ENCODE measurements around the gene CIB4.

Gene CIB4

DNA sequence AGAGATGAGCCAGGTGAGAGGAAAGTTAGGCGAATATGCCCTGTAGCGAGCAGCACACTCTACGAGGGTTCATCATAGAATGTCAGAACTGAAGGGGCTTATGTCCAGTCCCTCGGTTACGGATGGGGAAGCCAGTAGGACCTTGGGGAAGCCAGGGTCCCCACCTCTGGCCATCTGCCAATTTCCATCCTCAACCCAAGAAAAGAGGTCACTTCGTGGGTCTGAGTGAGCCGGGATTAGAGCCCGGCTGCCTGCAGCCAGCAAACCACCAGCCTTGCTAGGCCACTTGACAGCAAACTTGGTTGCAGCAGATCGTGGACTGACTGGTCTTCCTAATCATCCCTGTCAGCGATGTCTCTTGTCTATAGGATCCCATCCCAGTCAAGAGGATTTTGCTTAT is 11.4 kb downstream of the CIB4 start:
- no peak for ATAC-seq
- TF ChIP-seq BACH2 (CRISPR knock-in tag; IDR thresholded peaks at IDR 0.05; ENCODE audit: borderline replicate concordance): no peak
- TF ChIP-seq, protein P1, sequence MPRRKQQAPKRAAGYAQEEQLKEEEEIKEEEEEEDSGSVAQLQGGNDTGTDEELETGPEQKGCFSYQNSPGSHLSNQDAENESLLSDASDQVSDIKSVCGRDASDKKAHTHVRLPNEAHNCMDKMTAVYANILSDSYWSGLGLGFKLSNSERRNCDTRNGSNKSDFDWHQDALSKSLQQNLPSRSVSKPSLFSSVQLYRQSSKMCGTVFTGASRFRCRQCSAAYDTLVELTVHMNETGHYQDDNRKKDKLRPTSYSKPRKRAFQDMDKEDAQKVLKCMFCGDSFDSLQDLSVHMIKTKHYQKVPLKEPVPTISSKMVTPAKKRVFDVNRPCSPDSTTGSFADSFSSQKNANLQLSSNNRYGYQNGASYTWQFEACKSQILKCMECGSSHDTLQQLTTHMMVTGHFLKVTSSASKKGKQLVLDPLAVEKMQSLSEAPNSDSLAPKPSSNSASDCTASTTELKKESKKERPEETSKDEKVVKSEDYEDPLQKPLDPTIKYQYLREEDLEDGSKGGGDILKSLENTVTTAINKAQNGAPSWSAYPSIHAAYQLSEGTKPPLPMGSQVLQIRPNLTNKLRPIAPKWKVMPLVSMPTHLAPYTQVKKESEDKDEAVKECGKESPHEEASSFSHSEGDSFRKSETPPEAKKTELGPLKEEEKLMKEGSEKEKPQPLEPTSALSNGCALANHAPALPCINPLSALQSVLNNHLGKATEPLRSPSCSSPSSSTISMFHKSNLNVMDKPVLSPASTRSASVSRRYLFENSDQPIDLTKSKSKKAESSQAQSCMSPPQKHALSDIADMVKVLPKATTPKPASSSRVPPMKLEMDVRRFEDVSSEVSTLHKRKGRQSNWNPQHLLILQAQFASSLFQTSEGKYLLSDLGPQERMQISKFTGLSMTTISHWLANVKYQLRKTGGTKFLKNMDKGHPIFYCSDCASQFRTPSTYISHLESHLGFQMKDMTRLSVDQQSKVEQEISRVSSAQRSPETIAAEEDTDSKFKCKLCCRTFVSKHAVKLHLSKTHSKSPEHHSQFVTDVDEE (CRISPR knock-in tag; IDR thresholded peaks at IDR 0.05): no peak
- TF ChIP-seq OSR1 (CRISPR knock-in tag; IDR thresholded peaks at IDR 0.05): no peak
- no peak for TF ChIP-seq ZNF8 (CRISPR knock-in tag; IDR thresholded peaks at IDR 0.05)
- TF ChIP-seq RARB (CRISPR knock-in tag; IDR thresholded peaks at IDR 0.05): no peak
- TF ChIP-seq, protein P2, sequence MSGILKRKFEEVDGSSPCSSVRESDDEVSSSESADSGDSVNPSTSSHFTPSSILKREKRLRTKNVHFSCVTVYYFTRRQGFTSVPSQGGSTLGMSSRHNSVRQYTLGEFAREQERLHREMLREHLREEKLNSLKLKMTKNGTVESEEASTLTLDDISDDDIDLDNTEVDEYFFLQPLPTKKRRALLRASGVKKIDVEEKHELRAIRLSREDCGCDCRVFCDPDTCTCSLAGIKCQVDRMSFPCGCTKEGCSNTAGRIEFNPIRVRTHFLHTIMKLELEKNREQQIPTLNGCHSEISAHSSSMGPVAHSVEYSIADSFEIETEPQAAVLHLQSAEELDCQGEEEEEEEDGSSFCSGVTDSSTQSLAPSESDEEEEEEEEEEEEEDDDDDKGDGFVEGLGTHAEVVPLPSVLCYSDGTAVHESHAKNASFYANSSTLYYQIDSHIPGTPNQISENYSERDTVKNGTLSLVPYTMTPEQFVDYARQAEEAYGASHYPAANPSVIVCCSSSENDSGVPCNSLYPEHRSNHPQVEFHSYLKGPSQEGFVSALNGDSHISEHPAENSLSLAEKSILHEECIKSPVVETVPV (CRISPR knock-in tag; IDR thresholded peaks at IDR 0.05): no peak
- no peak for TF ChIP-seq ZNF565 (CRISPR knock-in tag; conservative IDR thresholded peaks at IDR 0.05; ENCODE audit: low read depth)
- TF ChIP-seq ZFP3 (CRISPR knock-in tag; IDR thresholded peaks at IDR 0.05): no peak
- TF ChIP-seq ESRRG (CRISPR knock-in tag; IDR thresholded peaks at IDR 0.05): no peak
- TF ChIP-seq SNAI2 (CRISPR knock-in tag; IDR thresholded peaks at IDR 0.05): no peak

- TF ChIP-seq OSR1 (CRISPR knock-in tag; IDR thresholded peaks at IDR 0.05): no peak
- TF ChIP-seq, protein P1 (CRISPR knock-in tag; IDR thresholded peaks at IDR 0.05): no peak
- TF ChIP-seq, protein P2 (CRISPR knock-in tag; IDR thresholded peaks at IDR 0.05): no peak
- no peak for TF ChIP-seq ZFP3 (CRISPR knock-in tag; IDR thresholded peaks at IDR 0.05)
- no peak for TF ChIP-seq TCF4 (CRISPR knock-in tag; IDR thresholded peaks at IDR 0.05; ENCODE audit: borderline replicate concordance)
- no peak for TF ChIP-seq TOX (CRISPR knock-in tag; IDR thresholded peaks at IDR 0.05; ENCODE audit: borderline replicate concordance)
- TF ChIP-seq ZNF8 (CRISPR knock-in tag; IDR thresholded peaks at IDR 0.05): no peak
- TF ChIP-seq ARNTL (CRISPR knock-in tag; IDR thresholded peaks at IDR 0.05; ENCODE audit: borderline replicate concordance, low read depth): no peak
- no peak for TF ChIP-seq ZC3H10 (CRISPR knock-in tag; IDR thresholded peaks at IDR 0.05)
- no peak for TF ChIP-seq ZNF565 (CRISPR knock-in tag; conservative IDR thresholded peaks at IDR 0.05; ENCODE audit: low read depth)
- no peak for TF ChIP-seq GLIS3 (CRISPR knock-in tag; IDR thresholded peaks at IDR 0.05)
- TF ChIP-seq CREB5 (CRISPR knock-in tag; IDR thresholded peaks at IDR 0.05; ENCODE audit: low read depth): no peak
- TF ChIP-seq CSDC2 (CRISPR knock-in tag; IDR thresholded peaks at IDR 0.05): no peak
- TF ChIP-seq RARB (CRISPR knock-in tag; IDR thresholded peaks at IDR 0.05): no peak
- TF ChIP-seq BACH2 (CRISPR knock-in tag; IDR thresholded peaks at IDR 0.05; ENCODE audit: borderline replicate concordance): no peak
- TF ChIP-seq SNAI2 (CRISPR knock-in tag; IDR thresholded peaks at IDR 0.05): no peak
- no peak for ATAC-seq
Observed at GRCh38 chr2:26629346-26629630, 11.9 kb downstream of the CIB4 start.

GRCh38 chr2:26628561-26629345 is 12.4 kb downstream of the CIB4 start:
- no peak for ATAC-seq
- no peak for TF ChIP-seq POU6F1 (CRISPR knock-in tag; IDR thresholded peaks at IDR 0.05; ENCODE audit: borderline replicate concordance, low read depth)
- no peak for TF ChIP-seq TOX (CRISPR knock-in tag; IDR thresholded peaks at IDR 0.05; ENCODE audit: borderline replicate concordance)
- no peak for TF ChIP-seq SNAI2 (CRISPR knock-in tag; IDR thresholded peaks at IDR 0.05)
- no peak for TF ChIP-seq CREB5 (CRISPR knock-in tag; IDR thresholded peaks at IDR 0.05; ENCODE audit: low read depth)
- TF ChIP-seq, protein P2 (CRISPR knock-in tag; IDR thresholded peaks at IDR 0.05): no peak
- no peak for TF ChIP-seq GLIS3 (CRISPR knock-in tag; IDR thresholded peaks at IDR 0.05)
- no peak for TF ChIP-seq ZC3H10 (CRISPR knock-in tag; IDR thresholded peaks at IDR 0.05)
- TF ChIP-seq RARB (CRISPR knock-in tag; IDR thresholded peaks at IDR 0.05): no peak
- no peak for TF ChIP-seq ZNF8 (CRISPR knock-in tag; IDR thresholded peaks at IDR 0.05)
- TF ChIP-seq ESRRG (CRISPR knock-in tag; IDR thresholded peaks at IDR 0.05): no peak
- TF ChIP-seq OSR1 (CRISPR knock-in tag; IDR thresholded peaks at IDR 0.05): no peak
- no peak for TF ChIP-seq BACH2 (CRISPR knock-in tag; IDR thresholded peaks at IDR 0.05; ENCODE audit: borderline replicate concordance)

All from SK-N-SH treated with all-trans-retinoic acid at 6 μM for 48 hours (cell line).